Mucosa of gallbladder (tissue), 1 donor: ENCODE results near the gene AHSA1. TPM values are rescaled to one million over a fixed set of nuclear protein-coding genes. Genes with fewer than 3 reads are reported as not detected.

ENCODE experiments used
- DNase-seq: peaks from one replicate; pipeline ENCODE4 v3.0.0-alpha.2; 2020; ENCODE audit warnings: low spot score
- total RNA-seq: library from RNA; stranded (reverse); gene quantifications from one replicate; pipeline ENCODE4 v1.2.1, GENCODE V29; 2021
- donor health status: DM: no; HTN: no; CAD: no.

The AHSA1 gene
- total RNA-seq, 1 donor from 2014 or later, result 153 TPM

DNA sequence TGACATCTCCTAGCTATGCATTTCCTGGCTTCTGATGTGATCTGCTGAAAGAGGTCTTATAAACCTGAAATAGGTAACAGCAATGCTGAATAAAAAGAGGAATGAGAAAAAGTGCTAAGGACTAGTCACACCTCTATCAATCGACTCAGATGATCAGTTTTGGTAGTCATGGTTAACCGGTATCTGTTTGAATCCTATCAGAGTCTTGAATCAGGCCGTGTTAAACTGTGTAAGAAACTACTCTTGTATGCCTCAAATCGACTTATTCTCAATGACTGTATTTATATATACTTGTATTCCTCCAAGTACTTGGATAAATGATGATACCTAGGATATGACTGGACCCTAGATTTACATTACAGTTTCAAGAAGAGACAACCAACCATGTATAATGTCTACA is 51.5 kb downstream of the AHSA1 start:
- no peak for DNase-seq

DNA sequence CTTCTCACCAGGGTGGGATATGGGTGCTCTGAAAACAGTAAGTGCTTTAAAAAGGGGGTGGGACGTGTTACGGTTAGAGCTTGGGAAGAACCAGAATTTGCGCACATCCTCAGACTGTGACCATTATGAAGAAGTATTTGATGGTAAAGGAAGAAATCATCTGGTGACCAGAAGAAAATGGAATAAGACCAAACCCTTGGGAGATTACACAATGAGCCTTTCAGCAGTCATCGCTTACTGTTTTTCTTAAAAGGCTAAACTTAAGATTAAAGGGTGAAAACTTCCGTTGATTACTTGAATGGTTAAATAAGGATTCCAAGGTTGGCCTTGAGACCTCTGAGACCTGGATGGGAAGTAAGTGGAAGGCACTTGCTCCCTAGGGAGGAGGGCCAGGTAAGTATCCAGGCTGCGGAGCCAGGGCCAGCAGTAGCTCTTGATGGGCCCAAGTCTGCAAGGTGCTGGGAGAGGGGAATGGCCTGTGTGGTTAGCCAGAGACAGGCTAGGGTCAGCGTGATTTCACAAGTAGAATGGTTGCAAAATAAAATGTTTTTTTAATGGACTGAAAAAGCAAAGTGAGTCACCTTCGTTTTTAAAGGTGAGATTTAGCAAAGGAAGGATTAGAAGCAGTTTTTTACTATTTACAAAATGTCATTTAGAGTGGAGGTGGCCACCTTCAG is 53.7 kb downstream of the AHSA1 start:
- no peak for DNase-seq

DNA sequence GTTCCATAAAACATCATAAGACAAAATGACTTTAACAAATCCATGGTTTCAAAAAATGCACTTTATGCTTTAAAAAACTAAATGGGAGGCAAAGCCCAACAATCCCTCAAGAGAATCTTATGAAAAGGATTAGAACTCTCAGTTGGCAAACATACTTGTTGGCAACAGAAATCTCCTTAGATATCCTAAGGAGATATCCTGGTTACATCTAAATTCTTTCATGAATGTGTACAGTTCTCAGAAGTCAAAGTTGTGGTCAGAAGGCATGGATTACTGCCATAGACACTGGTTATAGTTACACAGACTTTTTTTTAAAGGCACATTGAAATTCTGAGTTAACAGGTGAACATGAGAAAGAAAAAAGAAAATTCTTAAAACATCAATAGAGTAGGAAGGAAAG is 58.2 kb downstream of the AHSA1 start:
- no peak for DNase-seq

Other genes with a start within 250 kb of the AHSA1 start
- not detected for gene NGB, start 186.9 kb upstream of the AHSA1 start, total RNA-seq
- 36.5 TPM for gene POMT2, start 137.2 kb upstream of the AHSA1 start, total RNA-seq
- gene GSTZ1, start 137.1 kb upstream of the AHSA1 start, total RNA-seq, result 13.8 TPM
- 13.0 TPM for gene TMED8, start 81.0 kb upstream of the AHSA1 start, total RNA-seq
- 3.5 TPM for gene SAMD15, start 80.7 kb upstream of the AHSA1 start, total RNA-seq
- gene NOXRED1, start 34.6 kb upstream of the AHSA1 start, total RNA-seq, result 0.37 TPM
- 21.7 TPM for gene VIPAS39, start 492 bp upstream of the AHSA1 start, total RNA-seq
- gene ISM2, start 40.7 kb downstream of the AHSA1 start, total RNA-seq, result 0.23 TPM
- gene SPTLC2, start 158.5 kb downstream of the AHSA1 start, total RNA-seq, result 44.2 TPM
- gene ALKBH1, start 249.9 kb downstream of the AHSA1 start, total RNA-seq, result 10.2 TPM